Right lung (tissue), 5 donors: ENCODE data around the gene SLC1A4. TPM values are rescaled to one million over a fixed set of nuclear protein-coding genes. Genes with fewer than 3 reads are reported as not detected.
"Not testable (repeated sequence)": the region's sequence is repeated elsewhere in the genome, so short reads cannot be mapped to it uniquely, and the experiment has no call there.

Experiments
- DNase-seq, 2 donors: peaks; one replicate each; pipeline ENCODE4 v3.0.0-alpha.2; 2013
- polyA plus RNA-seq, 5 donors: library from polyadenylated mRNA; unstranded; fragments of 120-200 nt; gene quantifications; one replicate each; pipeline versions ENCODE4 v1.2.1 to v1.2.3, GENCODE V29; 2013; ENCODE audit warnings: inconsistent platforms in 1 of 5, low replicate concordance in 1 of 5; ENCODE audit not compliant: insufficient read length in 5 of 5, insufficient read depth in 1 of 5

Gene SLC1A4
- polyA plus RNA-seq, 5 donors = 4.6 to 8.0 (median 7.9) TPM

DNA sequence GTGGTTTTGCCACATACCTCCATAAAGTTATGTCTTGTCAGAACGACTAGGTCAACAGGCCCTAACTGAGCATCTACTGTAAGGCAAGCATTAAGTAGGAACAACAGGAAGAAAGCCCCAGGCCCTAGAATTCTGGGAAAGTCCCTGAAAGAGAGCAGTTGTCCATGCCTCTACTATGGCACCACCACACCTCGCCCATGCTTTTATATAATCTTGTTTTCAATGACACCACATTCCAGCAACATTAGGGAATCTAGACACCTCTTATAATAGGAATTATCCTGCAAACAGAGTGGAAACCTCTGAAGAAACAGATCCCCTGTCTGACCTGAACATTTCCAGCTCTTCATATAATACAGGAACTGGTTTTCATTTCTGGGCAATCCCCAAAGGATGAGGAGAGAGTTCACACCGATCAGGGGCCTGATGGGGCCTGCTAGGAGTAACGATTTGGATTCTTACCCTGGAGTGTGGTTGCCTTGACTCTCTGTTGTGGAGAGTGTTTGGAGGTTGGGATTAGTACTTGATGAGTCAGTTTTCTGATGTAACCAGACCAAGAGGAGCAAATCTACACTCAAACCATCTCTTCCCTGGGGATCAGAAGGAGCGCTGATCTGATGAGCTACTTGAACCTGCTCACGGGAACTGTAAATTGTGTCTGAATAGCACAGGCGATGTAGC, 35.1 kb downstream of the SLC1A4 start:
- no peak for DNase-seq

DNA sequence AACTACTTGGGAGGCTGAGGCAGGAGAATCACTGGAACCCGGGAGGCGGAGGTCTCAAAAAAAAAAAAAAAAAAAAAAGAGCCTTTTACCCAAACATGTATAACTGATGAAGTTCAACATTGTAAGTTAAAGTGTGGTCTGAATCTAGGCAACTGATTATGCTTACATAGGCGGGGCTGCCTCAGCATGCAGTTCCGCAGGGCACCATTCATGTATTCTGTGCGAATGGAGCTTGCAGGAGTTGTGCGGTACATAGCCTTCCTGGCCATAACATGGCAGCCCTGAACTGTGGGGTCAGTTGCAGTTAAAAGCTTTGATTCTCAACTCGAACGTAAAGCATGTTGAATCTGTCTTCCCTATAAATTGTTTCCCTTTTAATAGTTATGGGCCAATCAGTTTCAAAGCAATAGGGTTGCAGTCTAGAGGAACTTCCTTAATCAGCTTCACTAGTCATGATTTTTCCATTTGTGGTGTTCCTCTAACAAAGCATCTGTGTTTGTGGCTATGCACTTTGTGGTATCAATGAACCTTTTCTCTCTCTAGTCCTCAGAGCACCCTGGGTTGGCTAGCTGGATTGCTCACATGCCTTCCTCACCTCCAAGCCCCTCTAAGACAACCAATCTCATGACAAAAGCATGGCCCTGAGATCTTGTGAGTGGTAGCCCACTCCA, 36.4 kb downstream of the SLC1A4 start:
- no peak for DNase-seq

- no peak for DNase-seq
These were observed 37.0 kb downstream of the SLC1A4 start for GRCh38 chr2:65026154-65026553.

- DNase-seq = no peak
These were observed 37.7 kb downstream of the SLC1A4 start for GRCh38 chr2:65026704-65027464.

- no peak for DNase-seq
These were observed 38.5 kb downstream of the SLC1A4 start for GRCh38 chr2:65027616-65028244.

DNA sequence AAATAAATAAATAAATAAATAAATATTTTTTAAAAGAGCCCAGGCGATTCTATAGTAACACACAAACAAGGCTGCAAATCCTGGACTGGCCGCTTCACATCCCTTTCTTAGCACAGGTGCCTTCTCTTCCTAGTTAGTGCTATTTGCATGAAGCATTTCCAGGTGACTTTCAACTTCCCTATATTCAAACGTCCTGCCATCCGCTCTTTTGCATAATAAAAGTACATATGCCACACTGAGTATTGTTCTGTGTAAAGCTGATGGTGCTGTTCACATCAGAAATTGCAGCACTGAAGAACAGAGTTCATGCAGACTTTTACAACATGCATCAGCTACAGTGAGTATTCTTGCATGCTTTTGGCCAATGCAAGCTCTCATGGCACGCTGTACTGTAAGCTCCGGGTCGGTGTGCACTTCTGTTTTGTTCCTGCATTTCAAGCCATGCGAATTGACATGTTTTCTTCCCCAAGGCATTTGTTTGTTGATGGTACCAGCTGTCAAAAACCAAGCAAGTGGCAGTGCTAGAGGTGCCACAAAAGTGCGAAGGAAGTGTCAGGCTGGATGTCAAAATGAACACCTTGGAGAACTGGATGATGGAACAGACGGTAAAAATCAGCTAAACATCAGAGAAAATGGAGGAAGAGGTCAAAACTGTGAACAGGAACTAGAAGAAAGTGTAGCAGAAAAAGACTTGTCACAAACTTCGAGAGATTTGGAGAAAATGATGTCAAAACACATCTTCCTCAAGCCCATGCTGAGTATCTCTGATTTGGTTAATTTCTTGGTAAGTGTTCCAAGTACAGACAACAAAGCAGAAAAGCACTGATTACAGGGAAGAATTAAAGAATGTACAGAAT, 41.5 kb downstream of the SLC1A4 start:
- DNase-seq = no peak

- DNase-seq = no peak
These were observed 42.3 kb downstream of the SLC1A4 start for GRCh38 chr2:65031341-65032018.

- DNase-seq = no peak
These were observed 43.1 kb downstream of the SLC1A4 start for GRCh38 chr2:65032019-65032975.

- no peak for DNase-seq
These were observed 44.0 kb downstream of the SLC1A4 start for GRCh38 chr2:65033178-65033577.

DNA sequence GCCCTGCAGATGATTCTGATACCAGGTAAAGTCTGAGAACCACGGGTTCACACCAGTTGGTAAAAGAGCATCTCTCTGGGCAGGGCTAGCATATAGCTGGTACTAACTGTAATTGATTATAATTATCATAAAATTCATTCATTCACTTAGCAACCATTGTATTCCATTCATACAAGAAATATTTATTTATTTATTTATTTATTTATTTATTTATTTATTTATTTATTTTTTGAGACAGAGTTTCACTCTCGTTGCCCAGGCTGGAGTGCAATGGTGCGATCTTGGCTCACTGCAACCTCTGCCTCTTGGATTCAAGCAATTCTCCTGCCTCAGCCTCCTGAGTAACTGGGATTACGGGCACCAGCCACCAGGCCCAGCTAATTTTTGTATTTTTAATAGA, 44.5 kb downstream of the SLC1A4 start:
- DNase-seq = not testable (repeated sequence)

DNA sequence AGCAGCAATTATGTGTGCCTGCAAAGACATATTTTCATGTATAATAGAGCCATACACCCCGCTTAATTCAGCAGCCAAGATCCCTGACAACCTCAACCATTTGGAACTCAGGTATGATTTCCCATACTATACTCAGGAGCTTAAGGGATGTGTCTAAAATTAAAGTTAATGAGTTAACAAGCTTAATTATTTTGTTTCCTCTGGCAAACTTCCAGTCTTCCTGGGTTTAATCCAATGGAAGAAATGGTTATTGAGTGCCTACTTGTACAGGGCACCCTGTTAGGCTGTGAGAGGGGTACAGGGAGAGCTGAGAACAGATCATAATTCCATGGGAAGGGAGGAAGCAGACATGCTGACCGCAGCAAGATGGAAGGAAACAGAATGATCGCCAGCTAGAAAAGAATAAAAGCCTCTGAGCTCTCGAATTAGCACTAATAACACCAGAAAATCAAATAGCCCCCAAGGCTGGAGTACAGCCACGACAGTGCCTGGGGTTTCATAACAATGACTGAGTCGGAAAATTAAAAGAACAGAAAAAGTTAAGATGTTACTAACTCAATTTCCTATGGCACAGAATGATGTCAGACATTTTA, 46.2 kb downstream of the SLC1A4 start:
- DNase-seq = no peak

- DNase-seq = no peak
These were observed 48.0 kb downstream of the SLC1A4 start for GRCh38 chr2:65037178-65037577.

GRCh38 chr2:65039640-65040039, 50.4 kb downstream of the SLC1A4 start:
- DNase-seq = no peak

DNA sequence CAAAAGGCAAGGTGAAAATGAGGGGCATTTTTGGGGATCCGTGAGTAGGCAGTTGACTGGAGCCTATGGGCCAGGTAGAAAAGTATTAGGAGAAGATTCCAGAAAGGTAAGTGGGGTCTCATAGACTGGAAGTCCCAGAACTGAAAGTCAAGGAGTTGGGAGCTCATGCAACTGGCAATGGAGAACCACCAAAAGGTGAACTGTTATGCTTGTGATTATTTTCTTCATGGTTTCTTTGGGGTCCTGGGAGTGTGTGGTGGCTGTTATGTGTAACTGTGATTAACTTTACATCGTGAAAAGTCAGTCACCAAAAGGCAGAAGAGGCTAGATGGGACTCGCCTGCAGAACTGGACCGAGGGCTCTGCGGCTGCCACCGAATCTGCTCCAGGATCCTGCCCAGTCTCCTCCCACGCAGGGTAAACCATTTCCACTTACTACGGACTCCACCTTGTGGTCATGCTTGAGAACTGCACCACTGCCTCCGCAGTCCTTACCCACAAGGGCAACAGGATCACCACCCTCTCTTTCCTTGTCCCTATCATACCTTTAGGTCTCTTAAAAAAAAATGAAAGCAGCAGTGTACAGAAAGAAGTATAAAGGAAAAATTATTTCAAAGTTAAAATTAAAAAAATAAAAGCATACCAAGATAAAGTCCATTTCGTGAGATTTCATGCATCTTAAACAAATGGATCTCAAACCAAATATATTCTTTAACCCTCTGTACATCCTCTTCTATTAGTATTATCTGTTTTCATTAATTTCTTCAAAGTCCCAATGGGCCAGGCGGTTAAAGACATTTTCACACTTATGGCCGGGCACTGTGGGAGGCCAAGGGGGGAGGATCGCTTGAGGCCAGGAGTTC, 51.4 kb downstream of the SLC1A4 start:
- peak; percentile 58 to 78 for DNase-seq

GRCh38 chr2:65043001-65043400, 53.8 kb downstream of the SLC1A4 start:
- no peak for DNase-seq

GRCh38 chr2:65044097-65044735, 55.0 kb downstream of the SLC1A4 start:
- DNase-seq = no peak

- DNase-seq = no peak
These were observed 56.5 kb downstream of the SLC1A4 start for GRCh38 chr2:65045651-65046050.
